B cell (primary cell): Measurements from ENCODE around the gene PITPNM1. TPM values are rescaled to one million over a fixed set of nuclear protein-coding genes. Genes with fewer than 3 reads are reported as not detected.

ENCODE experiments used
- ATAC-seq: fragments of 200-7000 bp; cut with Tn5 transposase; one replicate; pipeline ENCODE4 v1.10.0; 2021; ENCODE audit warnings: low read depth, mild to moderate bottlenecking, moderate number of reproducible peaks, moderate library complexity
- CTCF ChIA-PET: fragments of 350-600 bp; sonication (Branson Sonifier 250); formaldehyde crosslinking; loops from one replicate; lab custom pipeline; 2021; ENCODE audit warnings: antibody characterized with exemption, inconsistent platforms; lab: Charles Lee
- POLR2A ChIA-PET: fragments of 350-600 bp; sonication (Branson Sonifier 250); formaldehyde crosslinking; loops from one replicate; lab custom pipeline; 2021; ENCODE audit warnings: antibody characterized with exemption; lab: Charles Lee
- DNase-seq: peaks from one replicate; pipeline ENCODE4 v3.0.0; 2013
- H2AFZ ChIP-seq: 2 replicates; pipeline ENCODE4 v1.6.1; 2012; ENCODE audit warnings: mild to moderate bottlenecking, low read depth, low read length; ENCODE audit not compliant: insufficient read depth, poor library complexity, severe bottlenecking
- H3K27ac ChIP-seq, 2 donors: 1 replicate in 1 of 2; 2 replicates in 1 of 2; pipeline ENCODE4 v1.5.1; 2012 to 2013; ENCODE audit warnings: low read length in 2 of 2, mild to moderate bottlenecking in 2 of 2, moderate library complexity in 1 of 2
- H3K27me3 ChIP-seq, 4 experiments: fragments of 200-600 bp in 1 of 4; sonication (generic) in 1 of 4; replicated peaks in 1 of 4; 1 replicate in 2 of 4; 2 replicates in 2 of 4; pipeline versions ENCODE4 v1.6.1 to v1.7.0; 2013 to 2016; ENCODE audit warnings: low read length in 3 of 4, mild to moderate bottlenecking in 2 of 4, mixed read lengths in 1 of 4, moderate library complexity in 1 of 4; ENCODE audit not compliant: insufficient read depth in 4 of 4, control insufficient read depth in 3 of 4; ENCODE audit errors: control extremely low read depth in 1 of 4
- H3K36me3 ChIP-seq, 2 experiments: replicated peaks in 1 of 2; 1 replicate in 1 of 2; 2 replicates in 1 of 2; pipeline versions ENCODE4 v1.6.1 to v1.7.1; 2013; ENCODE audit warnings: low read length in 1 of 2; ENCODE audit not compliant: insufficient read depth in 2 of 2, control insufficient read depth in 1 of 2; ENCODE audit errors: control extremely low read depth in 1 of 2, extremely low read depth in 1 of 2
- H3K4me1 ChIP-seq, 2 donors: fragments of 200-600 bp in 1 of 2; sonication (generic) in 1 of 2; 1 replicate in 1 of 2; 2 replicates in 1 of 2; pipeline versions ENCODE4 v1.5.1 to v1.6.1; 2013 to 2017; ENCODE audit warnings: low read length in 2 of 2; ENCODE audit not compliant: control insufficient read depth in 2 of 2, insufficient read depth in 2 of 2
- H3K4me2 ChIP-seq: replicated peaks from 2 replicates; pipeline ENCODE3; 2012; ENCODE audit warnings: mild to moderate bottlenecking, low read depth, low read length; ENCODE audit not compliant: poor library complexity, severe bottlenecking
- H3K4me3 ChIP-seq, 5 experiments: fragments of 200-600 bp in 1 of 5; sonication (generic) in 1 of 5; 1 replicate in 3 of 5; 2 replicates in 2 of 5; pipeline versions ENCODE4 v1.5.1 to v1.7.0; 2011 to 2016; ENCODE audit warnings: low read length in 4 of 5, mild to moderate bottlenecking in 4 of 5, low read depth in 2 of 5, control low read depth in 1 of 5, moderate library complexity in 1 of 5; ENCODE audit not compliant: insufficient read depth in 1 of 5; ENCODE audit errors: control extremely low read depth in 1 of 5, extremely low read depth in 1 of 5
- H3K79me2 ChIP-seq: fragments of 200-600 bp; sonication (generic); one replicate; pipeline ENCODE4 v1.6.0; 2016; ENCODE audit warnings: low read length; ENCODE audit not compliant: control insufficient read depth, insufficient read depth
- H3K9ac ChIP-seq: fragments of 200-600 bp; sonication (generic); 2 replicates; pipeline ENCODE4 v1.6.1; 2017; ENCODE audit warnings: mild to moderate bottlenecking, low read length, moderate library complexity
- H3K9me3 ChIP-seq, 3 donors: one replicate each; pipeline versions ENCODE4 v1.6.1 to v1.7.1; 2013; ENCODE audit warnings: low read length in 2 of 3; ENCODE audit not compliant: control insufficient read depth in 2 of 3, insufficient read depth in 1 of 3; ENCODE audit errors: control extremely low read depth in 1 of 3
- H4K20me1 ChIP-seq: 2 replicates; pipeline ENCODE4 v1.6.0; 2012; ENCODE audit warnings: mild to moderate bottlenecking, low read length; ENCODE audit not compliant: insufficient read depth, control insufficient read depth, poor library complexity, severe bottlenecking
- H3K27ac Mint-ChIP-seq: one replicate; pipeline ENCODE4 v1.8.0; 2021; ENCODE audit warnings: mixed read lengths
- H3K27me3 Mint-ChIP-seq: one replicate; pipeline ENCODE4 v1.8.0; 2021; ENCODE audit warnings: mixed read lengths
- H3K4me1 Mint-ChIP-seq: one replicate; pipeline ENCODE4 v1.8.0; 2021; ENCODE audit warnings: mixed read lengths
- H3K4me3 Mint-ChIP-seq: one replicate; pipeline ENCODE4 v1.8.0; 2021; ENCODE audit warnings: mixed read lengths
- H3K9me3 Mint-ChIP-seq: one replicate; pipeline ENCODE4 v1.8.0; 2022; ENCODE audit warnings: mixed read lengths; ENCODE audit not compliant: insufficient read depth
- EZH2 ChIP-seq: IDR thresholded peaks from 2 replicates; pipeline ENCODE4 v1.6.1; 2012; ENCODE audit warnings: borderline replicate concordance, low read depth, mild to moderate bottlenecking, moderate library complexity, low read length; ENCODE audit not compliant: insufficient read depth, poor library complexity, severe bottlenecking
- WGBS: methylation state at CpG from one replicate; pipeline ENCODE4 v1.1.5; 2013; ENCODE audit warnings: missing lambda C conversion rate; ENCODE audit not compliant: insufficient coverage; 5-methylcytosine and 5-hydroxymethylcytosine counted together
- intact Hi-C: fragments of 100-400 bp; cut with micrococcal nuclease; formaldehyde crosslinking; loops from one replicate; pipeline ENCODE4 v1.10.0; 2022
- polyA plus RNA-seq: library from polyadenylated mRNA; depleted of rRNA; stranded (reverse); fragments of >200 nt; gene quantifications from 2 replicates; pipeline ENCODE4 v1.2.3, GENCODE V29; 2012
- total RNA-seq, 2 donors: library from RNA; stranded (reverse); fragments of 120-200 nt in 1 of 2; gene quantifications; 1 replicate in 1 of 2; 2 replicates in 1 of 2; pipeline versions ENCODE4 v1.2.3 to v1.2.4, GENCODE V29; 2013 to 2022
- TF ChIP-seq, protein P1 (sequence below): fragments of 200-600 bp; IDR thresholded peaks from one replicate; pipeline ENCODE4 v1.8.0; 2022; ENCODE audit warnings: antibody characterized with exemption, mild to moderate bottlenecking

The PITPNM1 gene
- total and polyA plus RNA-seq, 2 donors (not counting 1 experiment from before 2014, with no cell fraction given): 152 to 166 TPM

DNA sequence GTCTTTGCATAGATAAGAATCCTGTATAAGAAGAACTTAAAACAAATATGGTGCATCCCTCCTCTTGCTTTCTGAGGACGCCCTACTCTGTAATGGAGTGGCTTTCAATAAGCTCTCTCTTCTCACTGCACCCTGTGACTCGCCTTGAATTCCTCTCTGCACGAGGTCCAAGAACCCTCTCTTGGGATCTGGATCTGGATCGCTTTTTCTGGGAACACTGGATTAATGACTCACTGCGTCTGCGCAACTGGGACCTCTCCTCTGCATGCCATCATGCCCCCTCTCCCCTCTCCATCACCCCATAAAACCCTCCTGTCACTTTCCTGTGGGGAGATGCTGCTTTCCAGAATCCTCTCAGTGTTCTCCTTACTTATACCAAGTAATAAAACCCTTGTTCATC, 33.1 kb upstream of the PITPNM1 start:
- Histone ChIP-seq H3K9me3 (peaks cover 0 to 13% (median 12%) of the 10 kb centered on the region in 3 donors), H3K36me3 (no peaks in the 10 kb centered on the region), H4K20me1 (no peaks in the 10 kb centered on the region), H3K27me3 (peaks cover 0 to 2% (median 0%) of the 10 kb centered on the region in 4 experiments), H2AFZ (no peak overlapping the region), H3K4me1 (no peaks in the 10 kb centered on the region), H3K27ac (no peak overlapping the region), H3K79me2 (no peaks in the 10 kb centered on the region), H3K9ac (no peak overlapping the region), H3K4me3 (no peak overlapping the region), H3K4me2 (no peak overlapping the region)
- no peak overlapping the region for H3K27ac Mint-ChIP-seq
- peaks cover 6% of the 10 kb centered on the region for H3K27me3 Mint-ChIP-seq
- no peak for TF ChIP-seq EZH2
- TF ChIP-seq, protein P1, sequence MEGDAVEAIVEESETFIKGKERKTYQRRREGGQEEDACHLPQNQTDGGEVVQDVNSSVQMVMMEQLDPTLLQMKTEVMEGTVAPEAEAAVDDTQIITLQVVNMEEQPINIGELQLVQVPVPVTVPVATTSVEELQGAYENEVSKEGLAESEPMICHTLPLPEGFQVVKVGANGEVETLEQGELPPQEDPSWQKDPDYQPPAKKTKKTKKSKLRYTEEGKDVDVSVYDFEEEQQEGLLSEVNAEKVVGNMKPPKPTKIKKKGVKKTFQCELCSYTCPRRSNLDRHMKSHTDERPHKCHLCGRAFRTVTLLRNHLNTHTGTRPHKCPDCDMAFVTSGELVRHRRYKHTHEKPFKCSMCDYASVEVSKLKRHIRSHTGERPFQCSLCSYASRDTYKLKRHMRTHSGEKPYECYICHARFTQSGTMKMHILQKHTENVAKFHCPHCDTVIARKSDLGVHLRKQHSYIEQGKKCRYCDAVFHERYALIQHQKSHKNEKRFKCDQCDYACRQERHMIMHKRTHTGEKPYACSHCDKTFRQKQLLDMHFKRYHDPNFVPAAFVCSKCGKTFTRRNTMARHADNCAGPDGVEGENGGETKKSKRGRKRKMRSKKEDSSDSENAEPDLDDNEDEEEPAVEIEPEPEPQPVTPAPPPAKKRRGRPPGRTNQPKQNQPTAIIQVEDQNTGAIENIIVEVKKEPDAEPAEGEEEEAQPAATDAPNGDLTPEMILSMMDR: no peak
- 75% methylated on average over 3 of the region's 6 CpGs for WGBS
- no peaks in the 10 kb centered on the region for H3K4me1 Mint-ChIP-seq
- ATAC-seq (no peak), DNase-seq (no peak)
- CTCF ChIA-PET: no interaction called here
- intact Hi-C loops: loop anchor here (10.0 kb wide), 1 partner anchor 884 kb away; no protein-coding TSS in a partner anchor
- no peak overlapping the region for H3K4me3 Mint-ChIP-seq
- POLR2A ChIA-PET: no interaction called here
- peaks cover 5% of the 10 kb centered on the region for H3K9me3 Mint-ChIP-seq

DNA sequence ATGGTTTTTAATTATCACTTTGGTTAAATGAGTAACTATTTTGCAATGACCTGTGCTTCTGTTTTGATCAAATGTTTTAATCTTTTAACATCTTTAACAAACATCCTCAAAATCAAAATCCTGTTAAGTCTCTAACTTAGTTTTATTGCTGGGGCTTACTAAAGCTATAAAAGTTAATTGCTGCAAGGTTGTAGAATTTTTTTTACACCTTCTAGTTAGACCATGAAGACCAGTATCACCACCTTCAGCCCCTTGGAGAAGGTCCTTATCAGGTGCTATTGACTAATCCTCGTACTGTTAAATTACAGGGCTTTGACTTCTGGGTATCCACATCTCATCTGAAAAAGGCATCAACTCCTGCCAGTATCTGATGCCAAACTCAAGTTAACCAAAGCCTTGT, 30.4 kb upstream of the PITPNM1 start:
- TF ChIP-seq, protein P1: no peak
- no peak for TF ChIP-seq EZH2
- Mint-ChIP-seq H3K4me1 (no peaks in the 10 kb centered on the region), H3K4me3 (no peak overlapping the region), H3K27me3 (peaks cover 6% of the 10 kb centered on the region), H3K9me3 (peaks cover 5% of the 10 kb centered on the region), H3K27ac (no peak overlapping the region)
- Histone ChIP-seq H3K79me2 (no peaks in the 10 kb centered on the region), H3K36me3 (no peaks in the 10 kb centered on the region), H3K9me3 (peaks cover 0 to 13% (median 13%) of the 10 kb centered on the region in 3 donors), H3K4me1 (no peaks in the 10 kb centered on the region), H3K9ac (no peak overlapping the region), H3K27me3 (peaks cover 0 to 3% (median 0%) of the 10 kb centered on the region in 4 experiments), H3K4me3 (no peak overlapping the region), H3K27ac (no peak overlapping the region), H2AFZ (no peak overlapping the region), H3K4me2 (no peak overlapping the region), H4K20me1 (no peaks in the 10 kb centered on the region)
- DNase-seq (no peak), ATAC-seq (no peak)
- ChIA-PET POLR2A (no interaction called here), CTCF (no interaction called here)
- 100% methylated on average over 1 of the region's 1 CpG for WGBS
- intact Hi-C loops: loop anchor here (10.0 kb wide), 1 partner anchor 881 kb away; no protein-coding TSS in a partner anchor
